Renal pelvis (tissue), 4 donors: ENCODE results near the gene SUSD6. TPM values are rescaled to one million over a fixed set of nuclear protein-coding genes. Genes with fewer than 3 reads are reported as not detected.
A peak's percentile ranks its signal among the peaks of the same experiment; 100 is the strongest.
"Not testable (repeated sequence)": the region's sequence is repeated elsewhere in the genome, so short reads cannot be mapped to it uniquely, and the experiment has no call there.

Experiments used
- DNase-seq: peaks from one replicate; pipeline ENCODE4 v3.0.0-alpha.2; 2013
- polyA plus RNA-seq, 3 donors: library from polyadenylated mRNA; unstranded; fragments of 120-200 nt; gene quantifications; one replicate each; pipeline ENCODE4 v1.2.1, GENCODE V29; 2013; ENCODE audit not compliant: insufficient read length in 3 of 3

SUSD6 gene
- polyA plus RNA-seq, 3 donors: 18.9 to 22.8 (median 22.4) TPM

DNA sequence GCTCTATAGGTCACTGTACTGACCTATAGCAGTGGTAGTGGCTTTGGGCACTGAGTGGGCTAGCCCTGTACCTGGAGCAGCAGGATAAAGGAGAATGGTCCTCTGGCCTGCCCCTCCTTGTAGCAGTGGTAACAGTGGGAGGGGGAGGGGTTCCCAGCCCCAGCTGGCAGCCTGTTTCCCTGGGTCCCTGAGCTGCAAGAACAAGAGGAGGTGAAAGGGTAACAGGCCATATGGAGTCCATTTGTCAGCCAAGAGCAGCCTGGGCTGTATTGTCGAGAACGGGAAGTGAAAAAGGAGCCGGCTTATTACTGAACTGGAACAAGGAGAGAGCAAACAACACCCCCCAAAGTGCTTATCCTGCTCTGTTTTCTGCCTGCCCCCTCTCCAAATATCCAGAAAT is 81.7 kb downstream of the SUSD6 start:
- peak; percentile 73 for DNase-seq

DNA sequence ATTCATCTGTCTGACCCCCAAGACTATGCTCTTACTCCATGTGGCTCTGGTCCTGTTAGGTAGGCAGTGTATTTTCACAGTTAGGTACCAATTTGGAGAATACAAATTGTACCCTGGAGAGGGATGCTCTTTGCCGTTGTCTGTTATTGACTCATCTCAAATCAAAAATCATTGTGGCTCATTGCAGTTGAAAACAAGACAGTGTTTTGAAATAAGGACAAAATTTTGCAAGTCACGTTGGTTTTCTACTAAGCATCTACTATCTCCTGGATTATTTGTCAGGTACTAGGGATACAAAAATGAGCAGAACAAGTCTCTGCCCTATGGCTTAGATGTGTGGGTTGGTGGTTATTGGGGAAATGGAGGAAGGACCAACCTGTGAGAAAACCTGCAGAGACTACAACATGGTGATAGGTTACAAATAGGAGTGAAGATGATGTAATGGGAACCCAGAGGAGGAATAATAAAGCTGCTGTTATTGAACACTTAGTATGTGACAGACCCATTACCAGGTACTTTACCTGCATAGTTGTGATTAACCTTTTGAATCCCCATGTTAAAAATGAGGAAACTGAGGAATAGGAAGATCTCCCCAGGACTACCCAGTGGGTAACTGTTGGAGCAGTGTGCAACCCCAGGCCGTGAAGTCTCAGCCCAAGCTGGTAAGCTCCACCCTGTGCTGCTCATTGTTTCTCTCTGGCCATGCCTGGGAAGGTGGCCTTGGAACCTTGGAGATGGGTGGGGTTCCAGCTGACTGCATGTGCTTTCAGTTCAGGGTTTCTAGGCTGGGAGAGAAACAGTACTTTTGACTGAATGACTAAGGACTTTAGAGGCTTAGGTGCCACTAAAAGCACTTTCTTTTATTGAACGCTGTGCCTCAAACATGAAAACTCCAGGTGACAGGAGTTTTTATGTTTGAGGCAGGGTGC is 82.7 kb downstream of the SUSD6 start:
- DNase-seq: no peak

DNA sequence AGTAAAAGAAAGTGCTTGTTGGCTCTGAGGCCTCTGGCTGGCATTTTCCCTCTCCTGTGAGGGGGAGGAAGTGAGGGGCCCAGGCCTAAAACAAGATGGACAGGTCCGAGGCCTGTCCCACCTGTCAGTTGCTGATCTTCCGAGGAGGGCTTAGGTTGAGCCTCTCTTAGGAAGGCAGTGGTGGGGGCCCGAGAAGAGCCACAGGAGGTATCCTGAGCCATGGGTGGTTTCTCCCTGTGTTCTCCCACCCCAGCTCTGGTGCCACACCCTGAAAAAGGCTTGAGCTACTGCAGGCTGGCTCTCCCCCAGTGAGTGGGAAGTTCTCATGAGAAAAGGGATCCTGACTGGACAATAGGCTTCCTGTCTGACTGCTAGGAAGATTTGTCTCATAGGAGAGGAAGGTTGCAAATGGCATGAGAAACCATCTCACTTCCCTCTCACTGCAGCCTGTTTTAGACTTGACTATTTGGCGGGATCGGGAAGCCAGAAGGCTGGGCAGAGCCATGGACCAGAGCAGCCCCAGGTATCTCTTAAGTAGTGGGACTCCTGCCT is 83.4 kb downstream of the SUSD6 start:
- DNase-seq: no peak

DNA sequence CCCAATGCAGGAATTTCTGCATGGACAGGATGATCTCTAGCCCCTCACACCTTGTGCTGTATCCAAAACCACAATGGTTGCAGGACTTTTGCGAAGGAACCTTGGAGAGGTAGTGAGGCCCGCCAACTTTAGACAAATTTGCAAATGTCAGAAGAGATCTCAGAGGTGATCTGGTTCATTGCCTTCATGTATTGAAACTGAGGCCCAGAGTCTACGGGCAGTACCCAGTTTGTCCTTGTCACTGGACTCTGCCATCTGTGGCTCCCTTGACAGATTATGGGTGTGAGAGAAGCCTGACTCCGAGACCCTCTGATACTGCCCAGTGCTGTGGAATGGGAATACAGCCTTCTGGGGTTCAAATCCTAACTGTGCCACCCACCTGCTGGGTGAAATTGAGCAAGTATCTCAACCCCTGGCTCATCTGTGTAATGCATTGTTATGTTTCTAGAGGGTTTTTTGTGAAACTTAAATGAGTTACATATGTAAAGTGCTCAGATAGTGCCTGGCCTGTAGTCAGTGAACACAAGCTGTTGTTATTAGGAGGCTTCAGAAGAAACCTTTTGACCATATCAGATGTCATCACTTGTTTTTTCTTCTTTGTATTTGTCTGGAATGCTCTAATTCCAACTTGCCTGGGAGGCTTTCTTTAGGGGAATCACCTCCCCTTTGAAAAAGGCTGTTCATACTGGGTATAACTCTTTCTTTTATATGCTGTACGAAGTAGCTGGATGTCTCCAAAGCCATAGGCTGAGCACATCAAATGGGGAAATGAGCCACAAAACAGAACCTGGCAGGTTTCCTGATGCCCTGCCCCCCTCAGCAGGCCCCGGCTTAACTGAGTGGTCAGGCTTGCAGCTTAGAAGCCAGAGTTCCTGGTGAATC is 84.2 kb downstream of the SUSD6 start:
- no peak for DNase-seq

DNA sequence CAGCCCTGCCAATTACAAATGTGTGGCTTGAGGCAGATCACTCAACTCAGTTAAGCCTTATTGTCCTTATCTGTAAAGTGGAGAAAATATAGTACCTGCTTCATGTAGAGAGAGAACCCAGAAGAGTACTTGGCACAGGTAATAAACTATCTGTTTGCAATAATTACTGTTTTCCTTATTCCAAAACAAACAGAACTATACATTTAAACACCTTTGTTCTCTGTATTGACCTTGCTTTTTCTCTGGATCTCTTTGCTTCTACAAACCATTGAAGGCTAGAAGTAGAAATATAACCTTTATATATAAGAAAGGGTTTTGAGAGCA is 84.8 kb downstream of the SUSD6 start:
- DNase-seq: no peak

DNA sequence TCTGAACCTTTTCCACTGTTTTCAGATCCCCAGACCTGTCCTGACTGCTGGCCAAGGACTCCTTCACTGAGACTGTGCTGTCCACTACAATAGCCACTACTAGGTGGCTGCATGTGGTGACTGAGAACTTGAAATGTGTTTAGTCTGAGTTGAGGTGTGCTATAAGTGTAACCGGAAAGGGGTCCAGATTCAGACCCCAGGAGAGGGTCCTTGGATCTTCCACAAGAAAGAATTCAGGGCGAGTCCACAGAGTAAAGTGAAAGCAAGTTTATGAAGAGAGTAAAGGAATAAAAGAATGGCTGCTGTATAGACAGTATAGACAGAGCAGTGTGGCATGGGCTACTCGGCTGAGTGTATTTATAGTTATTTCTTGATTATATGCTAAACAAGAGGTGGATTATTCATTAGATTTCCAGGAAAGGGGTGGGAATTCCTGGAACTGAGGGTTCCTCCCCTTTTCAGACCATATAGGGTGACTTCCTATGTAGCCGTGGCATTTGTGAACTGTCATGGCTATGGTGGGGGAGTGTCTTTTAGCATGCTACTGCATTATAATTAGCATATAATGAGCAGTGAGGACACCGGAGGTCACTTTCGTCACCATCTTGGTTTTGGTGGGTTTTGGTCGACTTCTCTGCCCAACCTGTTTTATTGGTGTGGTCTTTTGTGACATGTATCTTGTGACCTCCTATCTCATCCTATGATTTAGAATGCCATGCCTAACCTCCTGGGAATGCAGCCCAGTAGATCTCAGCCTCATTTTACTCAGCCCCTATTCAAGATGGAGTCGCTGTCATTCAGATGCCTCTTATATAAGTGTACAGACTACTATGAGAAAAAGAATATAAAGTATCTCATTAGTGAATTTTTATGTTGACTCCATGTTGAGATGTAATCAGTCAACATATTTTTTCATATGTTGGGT is 85.5 kb downstream of the SUSD6 start:
- DNase-seq: no peak

DNA sequence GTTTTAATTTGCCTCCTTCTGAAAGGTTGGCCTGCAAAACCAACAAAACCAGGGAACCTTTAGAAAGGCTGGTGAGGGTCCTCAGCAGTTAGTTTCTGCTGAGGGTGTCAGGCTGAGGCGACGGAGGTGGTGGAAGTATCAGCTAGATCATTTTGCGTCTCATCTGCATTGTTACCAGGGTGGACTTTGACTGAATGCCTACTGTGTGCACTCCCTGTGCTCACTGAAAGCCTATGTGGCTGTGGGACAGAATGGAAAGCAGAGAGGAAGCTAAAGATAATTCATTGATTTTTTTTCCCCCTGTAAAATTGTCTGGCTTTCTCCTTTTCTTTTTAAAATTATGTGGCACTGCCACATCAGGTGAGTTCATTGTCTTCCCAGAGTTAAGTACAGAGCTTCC is 87.2 kb downstream of the SUSD6 start:
- no peak for DNase-seq

DNA sequence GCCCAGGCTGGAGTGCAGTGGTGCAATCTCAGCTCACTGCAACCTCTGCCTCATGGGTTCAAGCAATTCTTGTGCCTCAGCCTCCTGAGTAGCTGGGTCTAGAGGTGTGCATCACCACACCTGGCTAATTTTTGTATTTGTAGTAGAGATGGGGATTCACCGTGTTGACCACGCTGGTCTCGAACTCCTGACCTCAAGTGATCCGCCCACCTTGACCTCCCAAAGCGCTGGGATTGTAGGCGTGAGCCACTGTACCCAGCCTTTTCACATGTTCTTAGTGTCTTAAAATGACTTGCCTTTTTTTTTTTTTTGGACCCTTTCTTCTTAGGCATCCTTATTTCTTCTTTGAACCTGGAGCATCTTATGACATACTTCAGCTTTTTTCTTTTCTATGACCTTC is 87.8 kb downstream of the SUSD6 start:
- DNase-seq: not testable (repeated sequence)

DNA sequence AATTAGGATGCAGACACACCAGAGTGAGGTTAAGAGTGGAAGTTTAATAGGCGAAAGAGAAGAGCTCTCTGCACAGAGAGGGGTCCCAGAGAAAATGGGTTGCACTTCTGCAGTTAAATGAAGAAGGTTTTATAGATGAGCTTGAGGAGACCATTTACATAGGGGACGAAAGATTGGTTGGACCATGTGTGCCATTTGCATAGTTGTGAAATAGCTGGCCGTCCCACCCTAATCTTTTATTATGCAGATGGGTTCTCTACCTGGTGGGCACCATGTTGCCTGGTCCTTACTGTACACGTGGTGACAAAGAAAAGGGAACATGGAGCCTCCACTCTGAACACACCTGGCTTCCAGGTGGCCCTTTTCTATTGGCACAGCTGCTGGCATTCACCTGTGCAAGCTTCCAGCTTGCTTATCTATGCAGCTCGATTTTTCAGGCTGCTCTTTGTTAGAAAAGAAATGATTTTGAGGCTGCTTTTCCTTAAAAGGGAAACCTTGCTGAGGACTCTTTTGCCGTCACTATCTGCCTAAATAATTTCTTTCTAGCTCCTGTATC is 88.4 kb downstream of the SUSD6 start:
- no peak for DNase-seq

DNA sequence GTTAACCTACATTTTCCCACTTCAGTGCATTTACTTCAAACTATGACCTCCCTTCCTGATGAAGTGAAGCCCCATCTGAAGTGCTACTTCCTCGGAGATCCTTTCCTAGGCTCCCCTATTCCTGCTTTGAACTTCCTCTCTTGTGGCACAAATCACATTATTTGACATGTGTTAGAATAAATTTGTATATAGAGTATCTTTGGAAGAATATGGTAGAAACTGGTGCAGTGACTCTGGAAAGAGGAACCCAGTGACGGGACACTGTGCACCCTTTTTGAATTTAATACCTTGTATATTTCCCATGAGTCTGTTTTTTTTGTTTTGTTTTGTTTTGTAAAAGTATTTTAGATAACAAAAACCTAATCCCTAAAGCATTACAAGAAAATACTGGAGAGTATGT is 89.2 kb downstream of the SUSD6 start:
- no peak for DNase-seq

DNA sequence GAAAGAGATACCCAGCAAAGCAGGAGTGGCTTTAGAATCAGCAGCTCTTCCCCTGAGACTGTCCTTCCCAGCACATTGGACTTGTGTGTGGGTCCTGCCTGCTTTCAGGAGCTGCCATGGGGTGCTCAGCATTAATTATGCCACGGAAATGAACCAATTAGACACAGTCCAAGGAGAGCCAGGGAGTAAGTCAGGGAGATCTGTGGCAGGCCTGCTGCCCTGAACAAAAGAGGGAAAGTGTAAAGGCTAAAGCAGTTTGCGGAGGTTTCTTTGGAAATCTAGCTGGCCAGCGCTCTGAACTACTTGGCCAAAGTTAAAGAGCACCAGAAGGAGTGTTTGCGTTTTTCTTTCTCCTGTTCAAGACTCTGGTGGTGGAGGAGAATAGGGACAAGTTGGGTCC is 89.9 kb downstream of the SUSD6 start:
- DNase-seq: no peak

DNA sequence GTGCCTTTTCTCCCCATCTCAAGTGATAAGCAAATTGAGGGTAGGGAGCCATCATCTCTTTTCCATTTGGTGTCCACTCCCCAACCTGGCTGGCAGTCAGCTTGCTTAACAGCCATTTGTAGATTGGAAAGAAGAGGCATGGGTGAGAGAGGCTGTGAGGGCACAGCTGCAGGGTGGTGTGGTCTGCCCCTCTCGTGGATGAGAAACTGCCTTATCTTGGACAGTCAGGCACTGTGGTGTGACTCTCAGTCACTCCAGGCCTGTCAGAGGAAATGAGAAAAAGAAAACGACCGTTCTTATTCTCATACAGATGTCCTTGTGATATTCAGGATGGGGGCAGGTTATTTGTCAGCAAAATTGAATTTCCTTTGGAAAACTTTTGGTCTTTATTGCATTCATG is 90.5 kb downstream of the SUSD6 start:
- DNase-seq: no peak

DNA sequence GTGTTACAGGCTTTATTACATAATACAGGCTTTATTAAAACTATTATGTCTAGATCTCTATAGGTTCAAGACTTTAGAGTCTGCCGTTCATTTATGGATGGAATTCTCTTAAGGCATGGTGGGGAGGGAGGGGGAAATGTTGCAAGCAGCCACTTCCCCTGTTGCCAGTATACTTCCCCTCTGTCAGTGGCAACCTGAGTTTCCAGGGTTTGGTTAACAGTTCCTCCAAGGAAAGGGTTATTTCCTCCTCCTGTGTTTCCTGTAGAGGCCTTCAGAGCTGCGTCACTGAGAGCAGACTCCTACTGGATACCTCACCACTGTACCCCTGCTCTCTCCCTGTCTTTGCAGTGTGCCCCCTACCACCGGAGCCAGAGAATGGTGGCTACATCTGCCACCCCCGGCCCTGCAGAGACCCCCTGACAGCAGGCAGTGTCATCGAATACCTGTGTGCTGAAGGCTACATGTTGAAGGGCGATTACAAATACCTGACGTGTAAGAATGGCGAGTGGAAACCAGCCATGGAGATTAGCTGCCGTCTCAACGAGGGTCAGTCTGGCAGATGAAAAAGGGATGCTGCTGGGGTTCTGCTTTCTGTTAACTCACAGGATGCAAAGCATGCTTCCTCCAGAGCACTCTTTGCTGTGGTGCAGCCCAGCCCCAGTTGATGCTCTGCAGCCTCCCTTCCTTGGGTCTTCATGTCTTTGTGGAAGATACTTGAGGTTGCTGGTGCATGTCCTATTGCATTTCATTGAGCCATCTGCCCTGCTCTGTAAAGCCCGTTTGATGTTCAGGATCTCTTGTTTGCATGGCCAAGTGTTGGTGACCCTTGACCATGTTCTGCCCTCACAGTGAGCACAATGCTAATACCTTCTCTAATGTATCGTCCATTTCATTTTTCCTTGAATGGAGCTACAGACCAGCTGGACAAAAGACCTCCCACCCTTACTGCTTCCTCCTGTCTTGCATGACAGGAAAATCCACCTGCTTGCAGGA is 91.9 kb downstream of the SUSD6 start:
- peak; percentile 71 for DNase-seq

DNA sequence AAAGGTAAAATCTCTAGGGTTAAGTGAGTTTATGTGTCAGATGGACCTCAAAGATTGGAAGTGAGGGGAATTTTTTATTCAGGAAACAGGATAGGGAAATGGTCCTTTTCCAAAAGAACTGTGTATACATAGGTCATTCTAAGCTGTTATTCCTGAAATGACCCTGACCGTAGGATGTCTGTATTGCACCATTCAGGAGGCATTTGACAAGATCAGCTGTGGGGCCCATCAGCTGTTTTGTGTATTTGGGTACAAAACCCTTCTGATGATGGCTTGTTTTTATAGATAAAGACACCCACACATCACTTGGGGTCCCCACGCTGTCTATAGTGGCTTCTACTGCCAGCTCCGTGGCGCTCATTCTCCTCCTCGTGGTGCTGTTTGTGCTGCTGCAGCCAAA is 92.9 kb downstream of the SUSD6 start:
- no peak for DNase-seq

DNA sequence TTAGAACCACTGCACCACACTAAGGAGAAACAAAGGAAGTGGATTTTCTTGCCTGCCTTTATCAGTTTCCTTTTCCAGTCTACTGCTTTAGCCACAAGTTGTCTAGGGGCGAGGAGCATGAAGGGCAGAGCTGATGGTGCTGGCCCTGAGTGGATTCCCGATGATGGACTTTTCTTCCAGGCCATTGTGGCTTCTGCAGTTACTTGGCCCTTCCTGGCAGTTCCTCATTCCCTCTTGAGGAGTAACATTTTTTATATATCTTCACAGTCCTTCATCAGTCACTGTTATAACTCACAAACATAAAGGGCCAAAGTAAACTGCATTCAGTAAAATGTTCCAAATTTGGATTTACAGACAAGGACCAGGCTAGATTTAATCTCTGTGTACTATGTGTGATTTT is 94.3 kb downstream of the SUSD6 start:
- DNase-seq: no peak

DNA sequence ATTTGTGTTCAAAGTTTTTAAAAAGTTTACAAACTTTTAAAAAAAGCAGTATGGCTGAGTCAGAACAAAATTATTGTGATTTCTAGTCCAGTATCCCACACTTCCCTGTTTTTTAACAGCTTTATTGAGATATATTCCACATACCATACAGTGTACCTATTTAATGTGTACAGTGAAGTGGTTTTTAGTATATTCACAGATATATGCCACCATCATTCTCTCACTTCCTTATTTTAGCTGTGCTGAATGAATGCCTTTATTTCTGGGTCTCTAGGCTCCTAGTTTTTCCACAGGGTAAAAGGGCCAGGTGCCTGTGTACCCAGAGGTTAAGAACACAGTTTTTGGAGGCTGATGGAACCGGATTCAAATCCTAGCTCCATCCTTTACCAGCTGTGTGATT is 96.7 kb downstream of the SUSD6 start:
- DNase-seq: no peak

DNA sequence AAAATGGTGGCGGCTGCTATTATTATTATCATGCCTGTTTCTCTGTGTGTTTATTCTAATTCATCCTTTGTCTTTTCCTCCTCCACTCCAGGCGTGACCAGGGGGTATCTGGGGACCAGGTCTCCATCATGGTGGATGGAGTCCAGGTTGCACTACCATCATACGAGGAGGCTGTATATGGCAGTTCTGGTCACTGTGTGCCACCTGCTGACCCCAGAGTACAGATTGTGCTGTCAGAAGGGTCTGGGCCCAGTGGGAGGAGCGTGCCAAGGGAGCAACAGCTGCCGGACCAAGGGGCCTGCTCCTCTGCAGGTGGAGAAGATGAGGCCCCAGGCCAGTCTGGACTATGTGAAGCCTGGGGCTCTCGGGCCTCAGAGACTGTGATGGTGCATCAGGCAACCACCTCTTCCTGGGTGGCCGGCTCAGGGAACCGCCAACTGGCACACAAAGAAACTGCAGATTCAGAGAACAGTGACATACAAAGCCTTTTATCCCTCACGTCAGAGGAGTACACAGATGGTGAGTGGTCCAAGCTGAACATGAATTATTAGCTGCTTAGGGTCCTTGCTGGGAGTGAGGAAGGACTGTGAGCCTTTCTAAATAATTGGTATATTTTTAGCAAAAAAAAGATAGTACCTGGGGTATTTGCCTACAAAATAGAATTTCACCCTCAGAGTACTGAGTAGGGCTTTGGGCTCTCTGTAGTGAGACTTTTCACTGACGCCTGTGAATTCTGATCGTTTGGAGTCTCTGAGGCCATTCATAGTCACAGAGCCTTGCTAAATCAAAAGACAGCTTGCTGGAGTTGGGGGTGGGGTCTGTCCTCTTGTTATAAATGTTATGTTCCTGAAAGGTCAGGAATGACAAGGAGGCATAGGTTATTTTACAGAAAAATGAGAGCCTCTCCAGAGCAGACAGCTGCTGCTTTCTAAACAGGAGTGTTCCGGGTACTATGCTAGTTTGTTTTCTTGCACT is 97.5 kb downstream of the SUSD6 start:
- no peak for DNase-seq

DNA sequence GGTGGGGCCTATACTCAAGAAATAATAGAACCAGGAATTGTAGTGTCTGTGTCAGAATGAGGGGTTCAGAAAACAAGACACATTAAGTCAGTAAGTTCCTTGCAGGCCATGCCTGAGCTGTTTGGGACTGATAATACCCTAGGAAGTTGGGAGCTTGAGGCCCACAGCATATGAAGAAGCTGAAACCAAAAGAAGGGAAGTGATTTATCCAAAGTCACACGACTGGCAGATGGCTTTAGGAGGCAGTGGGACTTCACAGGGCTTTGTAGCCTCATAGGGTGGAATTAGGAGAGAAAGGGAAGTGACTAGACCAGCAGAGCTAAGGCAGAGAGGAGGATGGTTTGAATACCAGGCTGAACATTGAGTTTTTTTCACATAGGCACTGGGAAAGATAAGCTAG is 99.0 kb downstream of the SUSD6 start:
- DNase-seq: no peak

DNA sequence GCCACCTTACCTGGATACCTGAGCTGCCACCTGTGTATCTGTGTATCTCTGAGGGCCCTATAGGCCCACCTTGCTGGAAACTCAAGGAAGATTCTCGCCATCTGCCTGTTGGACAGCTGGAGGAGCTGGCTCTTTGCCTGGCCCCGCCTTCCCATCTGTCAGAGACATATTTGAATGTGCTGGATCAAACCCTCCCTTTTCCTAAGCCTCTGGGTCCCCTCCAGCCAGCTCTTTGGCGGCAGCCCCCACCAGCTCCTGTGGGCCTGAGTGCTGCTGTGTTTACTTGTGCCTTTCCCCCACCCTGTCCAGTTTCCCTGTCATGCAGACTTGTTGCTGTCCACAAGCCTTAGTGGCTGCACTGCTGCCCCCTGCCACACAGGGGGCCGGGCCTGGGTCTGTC is 99.7 kb downstream of the SUSD6 start:
- DNase-seq: no peak
